H9 (cell line): ENCODE data around the gene PON2. TPM values are rescaled to one million over a fixed set of nuclear protein-coding genes. Genes with fewer than 3 reads are reported as not detected.
A peak's percentile ranks its signal among the peaks of the same experiment; 100 is the strongest.

ENCODE experiments used
- DNase-seq: peaks from one replicate; pipeline ENCODE4 v3.0.0-alpha.2; 2017
- H2AFZ ChIP-seq: one replicate; pipeline ENCODE4 v1.6.1; 2013; ENCODE audit warnings: mild to moderate bottlenecking, low read length, control low read depth, moderate library complexity
- H2AK5ac ChIP-seq: 2 replicates; pipeline ENCODE4 v1.6.1; 2013; ENCODE audit warnings: low read length, control low read depth, mixed read lengths; ENCODE audit not compliant: insufficient read length
- H2BK120ac ChIP-seq: one replicate; pipeline ENCODE4 v1.6.1; 2013; ENCODE audit warnings: low read depth, mild to moderate bottlenecking, low read length, control low read depth, inconsistent platforms; ENCODE audit not compliant: poor library complexity, severe bottlenecking
- H2BK12ac ChIP-seq: 2 replicates; pipeline ENCODE4 v1.6.1; 2013; ENCODE audit warnings: low read length, control low read depth, mixed read lengths, low read depth; ENCODE audit not compliant: insufficient read length
- H2BK15ac ChIP-seq: 2 replicates; pipeline ENCODE4 v1.6.1; 2013; ENCODE audit warnings: low read depth, low read length, control low read depth
- H2BK20ac ChIP-seq: one replicate; pipeline ENCODE4 v1.6.1; 2013; ENCODE audit warnings: low read depth, mild to moderate bottlenecking, low read length, control low read depth, inconsistent platforms; ENCODE audit not compliant: poor library complexity, severe bottlenecking
- H2BK5ac ChIP-seq: 2 replicates; pipeline ENCODE4 v1.6.1; 2013; ENCODE audit warnings: low read length, control low read depth, mixed read lengths; ENCODE audit not compliant: insufficient read length
- H3K14ac ChIP-seq: 2 replicates; pipeline ENCODE4 v1.6.1; 2013; ENCODE audit warnings: low read length, control low read depth; ENCODE audit not compliant: insufficient read depth
- H3K18ac ChIP-seq: 2 replicates; pipeline ENCODE4 v1.6.1; 2013; ENCODE audit warnings: low read depth, mild to moderate bottlenecking, mixed read lengths, low read length, control low read depth; ENCODE audit not compliant: insufficient read length
- H3K23ac ChIP-seq: 2 replicates; pipeline ENCODE4 v1.6.1; 2013; ENCODE audit warnings: low read length, control low read depth, mixed read lengths, low read depth; ENCODE audit not compliant: insufficient read length
- H3K23me2 ChIP-seq: 2 replicates; pipeline ENCODE4 v1.6.1; 2013; ENCODE audit warnings: low read depth, mild to moderate bottlenecking, mixed read lengths, low read length, control low read depth; ENCODE audit not compliant: insufficient read length, poor library complexity, severe bottlenecking
- H3K27ac ChIP-seq: 2 replicates; pipeline ENCODE4 v1.5.1; 2013; ENCODE audit warnings: low read length, control low read depth, mixed read lengths, low read depth; ENCODE audit not compliant: insufficient read length
- H3K27me3 ChIP-seq: 2 replicates; pipeline ENCODE4 v1.6.1; 2013; ENCODE audit warnings: low read length, control low read depth, inconsistent platforms; ENCODE audit not compliant: insufficient read depth
- H3K4ac ChIP-seq: 2 replicates; pipeline ENCODE4 v1.6.1; 2013; ENCODE audit warnings: low read depth, mild to moderate bottlenecking, control low read depth, inconsistent platforms, low read length, moderate library complexity
- H3K4me1 ChIP-seq: 2 replicates; pipeline ENCODE4 v1.6.1; 2013; ENCODE audit warnings: low read length, control low read depth, inconsistent platforms; ENCODE audit not compliant: insufficient read depth
- H3K4me2 ChIP-seq: 2 replicates; pipeline ENCODE4 v1.6.1; 2013; ENCODE audit warnings: low read length, control low read depth, mixed read lengths; ENCODE audit not compliant: insufficient read length, insufficient read depth
- H3K56ac ChIP-seq: 2 replicates; pipeline ENCODE4 v1.6.1; 2013; ENCODE audit warnings: low read depth, mild to moderate bottlenecking, mixed read lengths, low read length, control low read depth; ENCODE audit not compliant: insufficient read length
- H3K79me1 ChIP-seq: 2 replicates; pipeline ENCODE4 v1.6.1; 2013; ENCODE audit warnings: low read depth, mild to moderate bottlenecking, moderate library complexity, low read length, control low read depth, inconsistent platforms; ENCODE audit not compliant: insufficient read depth, poor library complexity, severe bottlenecking
- H3K79me2 ChIP-seq: 2 replicates; pipeline ENCODE4 v1.6.1; 2013; ENCODE audit warnings: low read length, control low read depth, inconsistent platforms; ENCODE audit not compliant: insufficient read depth
- H3K9ac ChIP-seq: 2 replicates; pipeline ENCODE4 v1.6.1; 2013; ENCODE audit warnings: low read length, control low read depth, mixed read lengths; ENCODE audit not compliant: insufficient read length; ENCODE audit errors: extremely low read depth
- H3K9me3 ChIP-seq: one replicate; pipeline ENCODE4 v1.6.1; 2013; ENCODE audit warnings: low read depth, low read length, inconsistent platforms; ENCODE audit not compliant: control insufficient read depth
- H3T11ph ChIP-seq: one replicate; pipeline ENCODE4 v1.6.1; 2013; ENCODE audit warnings: mild to moderate bottlenecking, low read length, control low read depth, inconsistent platforms
- H4K20me1 ChIP-seq: one replicate; pipeline ENCODE4 v1.6.1; 2013; ENCODE audit not compliant: control insufficient read depth, insufficient read length, insufficient read depth
- H4K5ac ChIP-seq: 2 replicates; pipeline ENCODE4 v1.6.1; 2013; ENCODE audit warnings: low read depth, mild to moderate bottlenecking, mixed read lengths, low read length, control low read depth; ENCODE audit not compliant: insufficient read length
- H4K8ac ChIP-seq: replicated peaks from 2 replicates; pipeline ENCODE4 v1.6.1; 2013; ENCODE audit warnings: low read length, control low read depth, mixed read lengths, low read depth; ENCODE audit not compliant: insufficient read length
- H4K91ac ChIP-seq: 2 replicates; pipeline ENCODE4 v1.6.1; 2013; ENCODE audit warnings: low read depth, mild to moderate bottlenecking, moderate library complexity, mixed read lengths, low read length, control low read depth; ENCODE audit not compliant: insufficient read length
- H3K27ac Mint-ChIP-seq, 3 experiments: 2 replicates in 2 of 3; 3 replicates in 1 of 3; pipeline ENCODE4 v1.8.0; 2020 to 2021; ENCODE audit warnings: mixed read lengths in 3 of 3, mild to moderate bottlenecking in 1 of 3, moderate library complexity in 1 of 3
- H3K27me3 Mint-ChIP-seq: 2 replicates; pipeline ENCODE4 v1.8.0; 2021; ENCODE audit warnings: low read depth, mild to moderate bottlenecking, moderate library complexity, mixed read lengths
- H3K36me3 Mint-ChIP-seq, 3 experiments: 2 replicates in 2 of 3; 3 replicates in 1 of 3; pipeline ENCODE4 v1.8.0; 2020 to 2021; ENCODE audit warnings: low read depth in 3 of 3, mixed read lengths in 3 of 3; ENCODE audit not compliant: insufficient read depth in 1 of 3
- H3K4me1 Mint-ChIP-seq, 2 experiments: 2 replicates each; pipeline ENCODE4 v1.8.0; 2020; ENCODE audit warnings: mixed read lengths in 2 of 2
- H3K4me3 Mint-ChIP-seq, 2 experiments: 2 replicates in 1 of 2; 3 replicates in 1 of 2; pipeline ENCODE4 v1.8.0; 2020 to 2021; ENCODE audit warnings: mild to moderate bottlenecking in 2 of 2, mixed read lengths in 2 of 2, moderate library complexity in 1 of 2
- H3K9me3 Mint-ChIP-seq, 2 experiments: 2 replicates in 1 of 2; 3 replicates in 1 of 2; pipeline ENCODE4 v1.8.0; 2020; ENCODE audit warnings: mild to moderate bottlenecking in 2 of 2, mixed read lengths in 2 of 2, moderate library complexity in 1 of 2
- CTCF ChIP-seq: fragments of 200-600 bp; sonication (generic); conservative IDR thresholded peaks from 3 replicates; pipeline ENCODE4 v1.8.0; 2021; ENCODE audit warnings: antibody characterized with exemption, mild to moderate bottlenecking
- WGBS: extraction: QIAGEN DNeasy Blood & Tissue Kit; methylation state at CpG from one replicate; pipeline ENCODE4 v1.1.7; 2013; ENCODE audit warnings: missing lambda C conversion rate, low lambda C conversion rate, mixed read lengths; ENCODE audit not compliant: insufficient read length; ENCODE audit errors: extremely low coverage; 5-methylcytosine and 5-hydroxymethylcytosine counted together
- total RNA-seq: library from RNA; stranded (reverse); gene quantifications from 2 replicates; pipeline ENCODE4 v1.2.1, GENCODE V29; 2021

The PON2 gene
- total RNA-seq, 1 experiment from 2014 or later, result 26.7 TPM

DNA sequence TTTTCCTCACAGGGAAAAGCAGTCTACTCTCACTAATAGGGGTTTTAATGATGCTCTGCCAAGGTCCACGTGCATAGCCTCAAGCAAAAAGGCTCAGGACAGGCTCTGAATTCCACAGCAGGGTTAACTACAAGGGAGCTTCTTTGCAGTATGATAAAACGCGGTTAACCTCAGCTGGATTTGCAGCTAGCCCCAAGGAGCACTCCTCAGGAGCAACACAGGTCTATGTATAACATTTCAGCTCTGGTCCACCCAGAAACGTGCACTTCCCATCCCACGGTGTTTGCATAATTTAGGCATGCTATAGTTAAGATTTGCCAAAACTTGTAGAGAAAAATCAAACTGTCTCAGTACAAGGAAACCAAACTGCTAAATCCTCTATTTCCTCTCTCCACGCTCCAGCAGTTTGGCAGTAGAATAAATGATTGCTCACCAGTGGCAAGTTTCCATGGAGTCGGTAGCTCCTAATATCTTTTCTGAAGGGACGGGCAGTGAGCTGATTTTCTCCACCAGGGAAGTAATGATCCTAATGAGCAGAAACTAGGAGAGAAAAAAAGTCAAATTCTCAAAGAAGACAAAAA is 37.8 kb upstream of the PON2 start:
- H4K5ac ChIP-seq, result no peak overlapping the region
- no peak overlapping the region for H3K14ac ChIP-seq
- H3K79me1 ChIP-seq, result no peaks in the 10 kb centered on the region
- no peak overlapping the region for H3K4me2 ChIP-seq
- H2BK20ac ChIP-seq, result no peak overlapping the region
- no peak for TF ChIP-seq CTCF
- no peak overlapping the region for H3K27ac ChIP-seq
- H3K23ac ChIP-seq, result no peak overlapping the region
- no peak overlapping the region for H2AFZ ChIP-seq
- Mint-ChIP-seq H3K36me3 (no peaks in the 10 kb centered on the region), H3K9me3 (no peaks in the 10 kb centered on the region), H3K4me1 (peaks cover 36 to 37% of the 10 kb centered on the region in 2 experiments), H3K27ac (peak overlapping the region in 1 of 3 experiments; percentile 14; a peak in 1 of 7 replicates), H3K27me3 (no peaks in the 10 kb centered on the region), H3K4me3 (no peak overlapping the region)
- no peak for DNase-seq
- H2BK5ac ChIP-seq, result no peak overlapping the region
- no peak overlapping the region for H3K18ac ChIP-seq
- no peak overlapping the region for H2BK15ac ChIP-seq
- no peak overlapping the region for H3T11ph ChIP-seq
- H3K4me1 ChIP-seq, result peaks cover 4% of the 10 kb centered on the region; the same call in 1 of the 2 replicates
- H3K79me2 ChIP-seq, result no peaks in the 10 kb centered on the region
- H3K9me3 ChIP-seq, result no peaks in the 10 kb centered on the region
- no peak overlapping the region for H2AK5ac ChIP-seq
- H4K20me1 ChIP-seq, result no peaks in the 10 kb centered on the region
- no peak overlapping the region for H2BK120ac ChIP-seq
- H3K4ac ChIP-seq, result no peak overlapping the region
- H3K9ac ChIP-seq, result no peak overlapping the region
- H3K56ac ChIP-seq, result no peak overlapping the region
- no peak overlapping the region for H2BK12ac ChIP-seq
- H4K91ac ChIP-seq, result no peak overlapping the region
- H4K8ac ChIP-seq, result no peak overlapping the region
- H3K23me2 ChIP-seq, result no peaks in the 10 kb centered on the region
- H3K27me3 ChIP-seq, result no peaks in the 10 kb centered on the region
- WGBS, result no CpG with 5 or more reads among the region's 8 CpGs
